ENCODE measurements around the gene ANKH.

ANKH gene

DNA sequence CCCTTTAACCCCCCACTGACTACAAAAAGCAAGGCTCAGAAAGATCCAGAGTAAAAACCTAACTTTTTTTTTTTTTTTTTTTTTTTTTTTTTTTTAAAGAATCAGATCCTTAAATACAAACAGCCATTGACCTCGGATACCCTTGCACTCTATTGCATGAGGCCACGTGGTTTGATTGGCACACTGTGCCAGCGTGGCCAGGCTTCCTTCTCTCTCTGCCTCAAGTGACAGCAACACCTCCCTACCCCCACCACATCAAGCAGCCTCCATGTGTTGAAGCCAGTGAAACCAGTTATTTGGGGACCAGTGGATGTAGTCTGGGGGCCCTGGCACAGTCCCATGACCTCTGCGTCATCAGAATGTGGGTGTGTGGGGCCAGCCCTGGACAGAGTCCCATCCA lies 135.6 kb downstream of the ANKH start:
- no peak for DNase-seq (ENCODE audit: low read depth)

DNA sequence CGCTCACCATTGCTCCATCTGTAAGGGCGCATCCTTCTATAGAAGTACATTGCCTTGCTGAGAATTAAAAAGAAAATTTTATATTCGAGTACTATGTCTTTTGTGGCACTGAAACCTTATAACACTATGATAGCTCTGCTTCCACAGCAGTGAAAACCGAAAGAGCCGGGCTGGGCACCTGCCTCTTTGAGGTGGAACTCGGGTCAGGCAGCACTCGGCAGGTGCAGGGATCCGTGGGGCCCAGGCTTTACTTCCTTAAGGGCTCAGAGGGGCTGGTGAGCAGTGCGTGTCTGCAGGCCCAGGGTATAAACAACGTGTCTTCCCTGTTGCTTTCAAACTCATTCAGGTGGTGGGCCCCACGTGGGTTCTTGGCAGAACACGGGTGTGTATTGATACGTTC lies 137.2 kb downstream of the ANKH start:
- no peak for DNase-seq (ENCODE audit: low read depth)

- DNase-seq (ENCODE audit: low read depth) = no peak
Observed at GRCh38 chr5:14733661-14734060, 137.9 kb downstream of the ANKH start.

GRCh38 chr5:14732991-14733390 lies 138.6 kb downstream of the ANKH start:
- no peak for DNase-seq (ENCODE audit: low read depth)

DNA sequence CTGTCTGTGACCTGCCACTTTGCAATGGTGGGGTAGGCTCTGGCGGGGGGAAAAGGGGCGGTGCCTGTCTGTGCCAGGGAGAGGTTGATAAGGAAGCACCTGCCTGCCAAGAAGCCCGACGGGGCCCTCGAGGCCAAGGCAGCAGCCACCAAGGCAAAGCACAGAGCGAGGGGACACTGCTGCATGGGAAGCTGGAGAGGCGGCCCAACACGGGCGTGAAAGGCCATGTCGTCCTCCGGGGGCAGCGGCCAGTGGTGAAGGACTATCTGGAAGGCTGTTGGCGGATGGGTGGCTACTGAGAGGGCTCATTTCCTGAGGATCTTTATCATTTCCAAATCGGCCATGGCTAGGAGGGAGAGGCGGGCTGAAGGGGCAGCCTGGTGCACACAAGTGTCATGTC lies 140.7 kb downstream of the ANKH start:
- DNase-seq (ENCODE audit: low read depth) = no peak

- no peak for DNase-seq (ENCODE audit: low read depth)
Observed at GRCh38 chr5:14730466-14730865, 141.1 kb downstream of the ANKH start.

- DNase-seq (ENCODE audit: low read depth) = no peak
Observed at GRCh38 chr5:14729448-14730385, 141.9 kb downstream of the ANKH start.

DNA sequence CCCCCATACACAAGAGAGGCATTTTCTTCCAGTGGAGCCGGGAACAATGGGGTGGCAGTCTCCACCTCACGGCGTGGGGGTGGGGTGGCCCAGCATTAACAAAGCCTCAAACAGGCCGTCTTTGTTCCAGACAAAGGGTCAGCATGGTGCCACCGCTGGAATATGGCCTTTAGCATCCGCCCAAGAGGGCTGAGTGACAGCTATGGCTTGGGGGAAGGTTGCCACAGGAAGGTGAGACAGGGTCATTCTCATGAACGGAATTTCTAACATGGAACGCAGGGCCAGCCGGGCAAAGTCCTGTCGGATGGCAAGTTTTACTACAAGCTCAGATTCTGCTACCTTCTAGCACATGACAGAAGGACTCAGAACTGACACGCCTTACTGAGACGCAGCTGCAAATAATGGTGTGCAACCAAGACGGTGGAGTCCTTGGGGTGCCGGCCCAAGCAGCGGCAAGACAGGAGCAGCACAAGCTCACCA lies 143.1 kb downstream of the ANKH start:
- DNase-seq (ENCODE audit: low read depth) = no peak

DNA sequence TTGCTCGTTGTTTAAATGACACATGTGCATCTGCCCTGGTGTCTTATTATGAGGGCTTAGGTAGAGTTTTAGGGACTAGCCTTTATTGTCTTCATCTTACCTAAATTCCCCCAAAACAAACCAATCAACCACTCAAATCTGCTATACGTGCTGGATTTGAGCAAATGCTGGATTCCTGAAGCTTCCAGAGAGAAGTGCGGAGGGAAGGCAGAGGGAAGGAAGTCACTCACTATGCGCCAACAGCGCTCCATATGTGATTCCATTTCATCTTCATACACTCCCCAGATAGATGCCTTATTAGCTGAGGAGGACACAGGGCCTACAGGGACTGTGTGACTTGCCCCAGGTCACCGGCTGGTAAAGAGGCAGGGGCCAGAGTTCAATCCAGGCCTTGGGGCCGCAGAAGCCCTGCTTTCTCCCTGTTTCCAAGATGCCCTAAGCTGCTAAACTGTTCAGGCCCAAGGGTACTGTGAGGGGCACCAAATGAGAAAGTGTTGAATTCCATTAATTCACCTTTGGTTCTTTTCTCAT lies 143.6 kb downstream of the ANKH start:
- DNase-seq (ENCODE audit: low read depth) = no peak

DNA sequence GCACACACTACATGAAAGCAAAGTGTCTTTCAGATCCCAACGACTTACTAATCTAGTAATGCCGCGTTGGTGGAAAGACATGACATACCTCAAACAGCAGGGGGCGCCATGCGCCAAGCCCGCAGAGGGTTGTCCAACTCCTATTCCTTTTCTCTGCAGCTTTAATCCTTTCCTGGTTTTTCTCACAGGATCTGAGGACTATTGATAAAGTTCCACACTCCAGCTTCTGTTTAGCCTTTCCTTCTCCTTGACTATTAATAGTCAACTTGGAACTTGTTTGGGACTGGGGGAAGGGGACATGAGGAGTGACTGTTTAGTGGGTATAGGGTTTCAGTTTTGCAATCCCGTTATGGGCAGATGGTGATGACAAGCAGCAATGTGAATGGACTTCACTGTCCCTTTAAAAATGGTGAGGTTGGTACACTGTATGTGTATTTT lies 144.1 kb downstream of the ANKH start:
- peak; percentile 63 for DNase-seq (ENCODE audit: low read depth)

DNA sequence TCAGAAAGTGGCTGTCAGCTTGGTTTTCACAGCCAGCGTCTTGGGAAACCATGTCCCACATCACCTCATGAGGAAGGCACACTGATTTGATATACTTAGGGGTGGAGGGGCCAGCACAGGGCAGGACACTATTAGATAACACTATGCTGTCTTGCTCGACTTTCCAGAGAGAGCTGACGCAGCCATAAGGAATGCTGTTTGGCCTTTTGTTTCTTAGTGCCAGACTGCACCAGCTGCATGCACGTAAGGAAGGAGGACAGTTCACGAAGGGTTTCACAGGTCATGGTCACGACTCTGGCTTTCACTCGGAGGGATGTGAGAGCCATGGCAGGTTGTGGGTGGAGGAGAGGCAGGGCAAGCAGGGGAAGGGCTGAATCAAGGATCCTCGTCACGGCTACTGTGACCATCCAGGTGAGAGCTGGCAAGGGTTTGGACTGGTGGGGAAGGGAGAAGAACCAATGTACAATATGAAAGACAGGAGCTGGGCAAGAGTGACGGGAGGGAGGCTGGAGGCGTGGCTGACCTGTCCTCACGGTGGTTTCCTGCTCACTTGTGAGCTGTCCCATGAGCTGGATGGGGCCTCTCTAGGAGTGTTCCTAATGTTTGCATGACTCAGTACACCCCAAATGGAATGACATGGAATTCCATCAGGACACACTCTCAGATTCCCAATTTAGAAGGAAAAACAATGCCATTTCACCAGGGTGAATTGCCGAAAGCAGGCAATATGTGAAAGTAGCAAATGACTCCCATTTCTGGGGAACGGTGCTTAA lies 145.3 kb downstream of the ANKH start:
- DNase-seq (ENCODE audit: low read depth) = no peak

GRCh38 chr5:14724633-14725032 lies 146.9 kb downstream of the ANKH start:
- DNase-seq (ENCODE audit: low read depth) = no peak

- DNase-seq (ENCODE audit: low read depth) = no peak
Observed at GRCh38 chr5:14723701-14724132, 147.9 kb downstream of the ANKH start.

GRCh38 chr5:14722923-14723322 lies 148.7 kb downstream of the ANKH start:
- DNase-seq (ENCODE audit: low read depth) = no peak

GRCh38 chr5:14721990-14722656 lies 149.5 kb downstream of the ANKH start:
- DNase-seq (ENCODE audit: low read depth) = no peak

DNA sequence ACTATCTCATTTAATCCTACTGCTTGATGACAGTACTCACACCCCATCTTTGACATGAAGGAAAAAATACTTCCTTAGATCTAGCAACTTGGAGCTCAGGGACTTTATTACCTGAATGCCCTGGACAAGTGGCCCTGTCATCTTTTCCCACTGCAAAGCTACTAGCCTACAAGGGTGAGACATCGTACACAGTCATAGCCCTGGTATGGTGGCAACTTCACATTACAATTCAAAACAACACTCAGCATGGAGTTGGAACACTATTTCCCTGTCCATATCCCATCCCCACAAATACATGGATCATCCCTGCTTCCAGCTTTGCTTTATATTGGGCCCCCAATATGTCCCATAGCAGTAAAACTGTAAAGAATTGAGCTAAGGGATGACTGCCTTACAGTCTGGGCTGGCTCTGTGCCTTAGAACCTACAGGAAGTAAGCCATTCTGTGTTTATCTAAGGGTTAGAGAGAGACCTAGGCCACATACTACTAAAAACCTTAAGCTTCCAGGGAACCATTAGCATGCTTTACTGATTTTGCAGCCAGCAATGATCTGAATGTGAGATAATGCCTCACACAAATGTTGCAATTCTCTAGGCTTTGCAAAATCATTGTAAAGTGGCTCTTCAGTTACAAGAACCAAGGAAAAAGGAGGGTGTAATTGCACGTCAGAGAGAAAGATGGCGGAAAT lies 151.2 kb downstream of the ANKH start:
- DNase-seq (ENCODE audit: low read depth) = no peak

GRCh38 chr5:14718778-14719177 lies 152.8 kb downstream of the ANKH start:
- DNase-seq (ENCODE audit: low read depth) = no peak

- no peak for DNase-seq (ENCODE audit: low read depth)
Observed at GRCh38 chr5:14716755-14717752, 154.5 kb downstream of the ANKH start.

- DNase-seq (ENCODE audit: low read depth) = no peak
Observed at GRCh38 chr5:14715481-14715880, 156.1 kb downstream of the ANKH start.

GRCh38 chr5:14714706-14715105 lies 156.9 kb downstream of the ANKH start:
- DNase-seq (ENCODE audit: low read depth) = no peak
